HepG2 (cell line): ENCODE results near the gene RASL12. TPM values are rescaled to one million over a fixed set of nuclear protein-coding genes. Genes with fewer than 3 reads are reported as not detected.

Source experiments
- ESRRA ChIP-seq: sonication (generic); formaldehyde crosslinking; IDR thresholded peaks from 2 replicates; pipeline ENCODE4 v1.5.1; 2020; ENCODE audit warnings: mild to moderate bottlenecking, low read depth, missing genetic modification reagents
- HCFC1 ChIP-seq: fragments of 150-350 bp; IDR thresholded peaks from 2 replicates; pipeline ENCODE4 v1.6.1; 2014; ENCODE audit warnings: low read depth, low read length
- MBNL3 ChIP-seq: fragments of 250-450 bp; sonication (Bioruptor Pico); conservative IDR thresholded peaks from 2 replicates; pipeline ENCODE4 v1.8.0; 2022; ENCODE audit warnings: mild to moderate bottlenecking, inconsistent platforms
- MIER2 ChIP-seq: IDR thresholded peaks from 2 replicates; pipeline ENCODE4 v1.6.1; 2016; ENCODE audit warnings: missing biosample characterization, missing genetic modification reagents
- NCOA5 ChIP-seq: sonication (generic); formaldehyde crosslinking; IDR thresholded peaks from 2 replicates; pipeline ENCODE4 v1.4.0; 2020; ENCODE audit warnings: missing genetic modification reagents
- PPARG ChIP-seq: conservative IDR thresholded peaks from 2 replicates; pipeline ENCODE4 v1.6.1; 2016; ENCODE audit warnings: missing biosample characterization, missing genetic modification reagents
- SAFB2 ChIP-seq: sonication (generic); formaldehyde crosslinking; IDR thresholded peaks from 2 replicates; pipeline ENCODE4 v1.5.1; 2020; ENCODE audit warnings: missing genetic modification reagents, low read depth, mild to moderate bottlenecking, borderline replicate concordance
- SP5 ChIP-seq: IDR thresholded peaks from 2 replicates; pipeline ENCODE4 v1.6.1; 2016; ENCODE audit warnings: low read depth, borderline replicate concordance
- TBL1XR1 ChIP-seq: fragments of 150-350 bp; IDR thresholded peaks from 2 replicates; pipeline ENCODE4 v1.6.1; 2014; ENCODE audit warnings: borderline replicate concordance, low read length; ENCODE audit not compliant: partially characterized antibody
- ZFAT ChIP-seq: sonication (generic); formaldehyde crosslinking; conservative IDR thresholded peaks from 2 replicates; pipeline ENCODE4 v1.8.1; 2023; ENCODE audit warnings: missing genetic modification reagents, inconsistent platforms
- ZKSCAN8 ChIP-seq: IDR thresholded peaks from 2 replicates; pipeline ENCODE4 v1.6.1; 2016; ENCODE audit warnings: borderline replicate concordance, missing genetic modification reagents, missing compliant biosample characterization
- ZNF256 ChIP-seq: sonication (generic); formaldehyde crosslinking; conservative IDR thresholded peaks from 2 replicates; pipeline ENCODE4 v1.4.0; 2020; ENCODE audit warnings: missing genetic modification reagents
- ZNF614 ChIP-seq: IDR thresholded peaks from 2 replicates; pipeline ENCODE4 v1.6.1; 2018; ENCODE audit warnings: missing biosample characterization, missing genetic modification reagents, inconsistent platforms, borderline replicate concordance
- polyA plus RNA-seq, 8 experiments: library from polyadenylated mRNA; depleted of rRNA in 3 of 8; stranded (reverse) in 7 of 8; unstranded in 1 of 8; fragments of >200 nt; fragmentation: Illumina TruSeq in 4 of 8; extraction: Trizol in 4 of 8; gene quantifications; 2 replicates each; pipeline versions ENCODE4 v1.2.1 to v1.2.3, GENCODE V29; 2011 to 2016; ENCODE audit warnings: low read depth in 4 of 8, missing spikeins in 1 of 8, mixed read lengths in 1 of 8; ENCODE audit not compliant: insufficient read depth in 1 of 8
- total RNA-seq, 5 experiments: library from RNA; depleted of rRNA; stranded (reverse); fragments of >200 nt; fragmentation: Illumina TruSeq; extraction: Trizol; gene quantifications; 2 replicates each; pipeline ENCODE4 v1.2.3, GENCODE V29; 2016; ENCODE audit warnings: low read depth in 1 of 5
- TF ChIP-seq, protein P1 (sequence below): sonication (generic); formaldehyde crosslinking; conservative IDR thresholded peaks from 2 replicates; pipeline ENCODE4 v1.4.0; 2020; ENCODE audit warnings: missing genetic modification reagents
- TF ChIP-seq, protein P2 (sequence below): sonication (generic); formaldehyde crosslinking; IDR thresholded peaks from 2 replicates; pipeline ENCODE4 v1.4.0; 2020; ENCODE audit warnings: missing genetic modification reagents, borderline replicate concordance
- TF ChIP-seq, protein P3 (sequence below): IDR thresholded peaks from 2 replicates; pipeline ENCODE4 v1.6.1; 2012; ENCODE audit warnings: inconsistent platforms
- TF ChIP-seq, protein P4 (sequence below): sonication (generic); formaldehyde crosslinking; IDR thresholded peaks from 2 replicates; pipeline ENCODE4 v1.5.1; 2020; ENCODE audit warnings: mild to moderate bottlenecking, missing genetic modification reagents, borderline replicate concordance

RASL12 gene
- total and polyA plus RNA-seq, 2 of the 13 experiments (the other 11 are each of a cell fraction or from before 2014, with no cell fraction given) = 0.16 to 0.55 TPM

DNA sequence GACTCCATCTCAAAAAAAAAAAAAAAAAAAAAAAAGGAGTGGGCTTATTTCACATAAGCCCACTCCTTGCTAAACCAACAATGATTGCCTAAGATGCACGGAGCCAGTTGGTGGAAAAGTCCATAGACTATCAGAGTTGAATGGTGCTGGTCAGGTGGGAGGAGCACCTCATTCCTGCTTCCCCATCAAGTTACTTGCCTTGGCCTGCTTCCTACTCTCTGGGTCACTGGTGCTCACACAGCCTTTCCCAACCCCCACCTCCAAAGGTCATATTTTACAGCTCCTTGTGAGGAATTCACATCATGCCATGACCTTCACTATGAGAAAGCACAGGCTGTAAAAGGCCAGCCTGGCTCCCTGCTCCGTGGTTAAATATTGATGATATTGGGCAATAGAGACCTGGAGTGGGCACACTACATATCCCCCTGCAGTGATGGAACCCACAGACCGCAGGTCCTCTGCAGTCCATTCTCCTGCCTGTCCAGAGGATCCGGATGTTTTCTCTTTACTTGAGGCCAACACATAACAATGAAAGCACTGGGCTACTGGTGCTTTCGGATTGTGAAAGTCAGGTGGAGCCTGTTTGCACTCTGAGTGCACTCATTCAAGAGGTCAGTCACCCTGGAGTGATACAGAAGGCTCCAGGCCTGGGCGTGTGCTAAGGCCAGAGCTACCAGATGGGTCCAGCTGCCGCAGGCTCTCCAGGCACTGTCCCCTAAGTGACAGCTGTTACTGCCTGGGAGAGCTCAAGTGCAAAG is 22.9 kb downstream of the RASL12 start, which contains the start of gene SLC51B (continued):
- TF ChIP-seq NCOA5 (no peak), ZNF614 (peak; percentile 81), TBL1XR1 (no peak), HCFC1 (no peak), SAFB2 (CRISPR knock-in tag) (0 out of 2 replicates have a peak, but pooled peaks have one; percentile 15), ZKSCAN8 (CRISPR knock-in tag) (peak; percentile 93; the same call in 1 of the 2 replicates), ZNF256 (no peak), ESRRA (CRISPR knock-in tag) (peak; percentile 84; the same call in 1 of the 2 replicates), MBNL3 (no peak), PPARG (peak; percentile 85), SP5 (CRISPR knock-in tag) (peak; percentile 84; the same call in 1 of the 2 replicates), ZFAT (no peak), MIER2 (CRISPR knock-in tag) (peak; percentile 75)
- TF ChIP-seq, protein P1, sequence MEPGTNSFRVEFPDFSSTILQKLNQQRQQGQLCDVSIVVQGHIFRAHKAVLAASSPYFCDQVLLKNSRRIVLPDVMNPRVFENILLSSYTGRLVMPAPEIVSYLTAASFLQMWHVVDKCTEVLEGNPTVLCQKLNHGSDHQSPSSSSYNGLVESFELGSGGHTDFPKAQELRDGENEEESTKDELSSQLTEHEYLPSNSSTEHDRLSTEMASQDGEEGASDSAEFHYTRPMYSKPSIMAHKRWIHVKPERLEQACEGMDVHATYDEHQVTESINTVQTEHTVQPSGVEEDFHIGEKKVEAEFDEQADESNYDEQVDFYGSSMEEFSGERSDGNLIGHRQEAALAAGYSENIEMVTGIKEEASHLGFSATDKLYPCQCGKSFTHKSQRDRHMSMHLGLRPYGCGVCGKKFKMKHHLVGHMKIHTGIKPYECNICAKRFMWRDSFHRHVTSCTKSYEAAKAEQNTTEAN (CRISPR knock-in tag) = peak; percentile 94
- TF ChIP-seq, protein P2, sequence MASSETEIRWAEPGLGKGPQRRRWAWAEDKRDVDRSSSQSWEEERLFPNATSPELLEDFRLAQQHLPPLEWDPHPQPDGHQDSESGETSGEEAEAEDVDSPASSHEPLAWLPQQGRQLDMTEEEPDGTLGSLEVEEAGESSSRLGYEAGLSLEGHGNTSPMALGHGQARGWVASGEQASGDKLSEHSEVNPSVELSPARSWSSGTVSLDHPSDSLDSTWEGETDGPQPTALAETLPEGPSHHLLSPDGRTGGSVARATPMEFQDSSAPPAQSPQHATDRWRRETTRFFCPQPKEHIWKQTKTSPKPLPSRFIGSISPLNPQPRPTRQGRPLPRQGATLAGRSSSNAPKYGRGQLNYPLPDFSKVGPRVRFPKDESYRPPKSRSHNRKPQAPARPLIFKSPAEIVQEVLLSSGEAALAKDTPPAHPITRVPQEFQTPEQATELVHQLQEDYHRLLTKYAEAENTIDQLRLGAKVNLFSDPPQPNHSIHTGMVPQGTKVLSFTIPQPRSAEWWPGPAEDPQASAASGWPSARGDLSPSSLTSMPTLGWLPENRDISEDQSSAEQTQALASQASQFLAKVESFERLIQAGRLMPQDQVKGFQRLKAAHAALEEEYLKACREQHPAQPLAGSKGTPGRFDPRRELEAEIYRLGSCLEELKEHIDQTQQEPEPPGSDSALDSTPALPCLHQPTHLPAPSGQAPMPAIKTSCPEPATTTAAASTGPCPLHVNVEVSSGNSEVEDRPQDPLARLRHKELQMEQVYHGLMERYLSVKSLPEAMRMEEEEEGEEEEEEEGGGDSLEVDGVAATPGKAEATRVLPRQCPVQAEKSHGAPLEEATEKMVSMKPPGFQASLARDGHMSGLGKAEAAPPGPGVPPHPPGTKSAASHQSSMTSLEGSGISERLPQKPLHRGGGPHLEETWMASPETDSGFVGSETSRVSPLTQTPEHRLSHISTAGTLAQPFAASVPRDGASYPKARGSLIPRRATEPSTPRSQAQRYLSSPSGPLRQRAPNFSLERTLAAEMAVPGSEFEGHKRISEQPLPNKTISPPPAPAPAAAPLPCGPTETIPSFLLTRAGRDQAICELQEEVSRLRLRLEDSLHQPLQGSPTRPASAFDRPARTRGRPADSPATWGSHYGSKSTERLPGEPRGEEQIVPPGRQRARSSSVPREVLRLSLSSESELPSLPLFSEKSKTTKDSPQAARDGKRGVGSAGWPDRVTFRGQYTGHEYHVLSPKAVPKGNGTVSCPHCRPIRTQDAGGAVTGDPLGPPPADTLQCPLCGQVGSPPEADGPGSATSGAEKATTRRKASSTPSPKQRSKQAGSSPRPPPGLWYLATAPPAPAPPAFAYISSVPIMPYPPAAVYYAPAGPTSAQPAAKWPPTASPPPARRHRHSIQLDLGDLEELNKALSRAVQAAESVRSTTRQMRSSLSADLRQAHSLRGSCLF (CRISPR knock-in tag) = no peak
- TF ChIP-seq, protein P3, sequence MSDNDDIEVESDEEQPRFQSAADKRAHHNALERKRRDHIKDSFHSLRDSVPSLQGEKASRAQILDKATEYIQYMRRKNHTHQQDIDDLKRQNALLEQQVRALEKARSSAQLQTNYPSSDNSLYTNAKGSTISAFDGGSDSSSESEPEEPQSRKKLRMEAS = peak; percentile 64
- TF ChIP-seq, protein P4, sequence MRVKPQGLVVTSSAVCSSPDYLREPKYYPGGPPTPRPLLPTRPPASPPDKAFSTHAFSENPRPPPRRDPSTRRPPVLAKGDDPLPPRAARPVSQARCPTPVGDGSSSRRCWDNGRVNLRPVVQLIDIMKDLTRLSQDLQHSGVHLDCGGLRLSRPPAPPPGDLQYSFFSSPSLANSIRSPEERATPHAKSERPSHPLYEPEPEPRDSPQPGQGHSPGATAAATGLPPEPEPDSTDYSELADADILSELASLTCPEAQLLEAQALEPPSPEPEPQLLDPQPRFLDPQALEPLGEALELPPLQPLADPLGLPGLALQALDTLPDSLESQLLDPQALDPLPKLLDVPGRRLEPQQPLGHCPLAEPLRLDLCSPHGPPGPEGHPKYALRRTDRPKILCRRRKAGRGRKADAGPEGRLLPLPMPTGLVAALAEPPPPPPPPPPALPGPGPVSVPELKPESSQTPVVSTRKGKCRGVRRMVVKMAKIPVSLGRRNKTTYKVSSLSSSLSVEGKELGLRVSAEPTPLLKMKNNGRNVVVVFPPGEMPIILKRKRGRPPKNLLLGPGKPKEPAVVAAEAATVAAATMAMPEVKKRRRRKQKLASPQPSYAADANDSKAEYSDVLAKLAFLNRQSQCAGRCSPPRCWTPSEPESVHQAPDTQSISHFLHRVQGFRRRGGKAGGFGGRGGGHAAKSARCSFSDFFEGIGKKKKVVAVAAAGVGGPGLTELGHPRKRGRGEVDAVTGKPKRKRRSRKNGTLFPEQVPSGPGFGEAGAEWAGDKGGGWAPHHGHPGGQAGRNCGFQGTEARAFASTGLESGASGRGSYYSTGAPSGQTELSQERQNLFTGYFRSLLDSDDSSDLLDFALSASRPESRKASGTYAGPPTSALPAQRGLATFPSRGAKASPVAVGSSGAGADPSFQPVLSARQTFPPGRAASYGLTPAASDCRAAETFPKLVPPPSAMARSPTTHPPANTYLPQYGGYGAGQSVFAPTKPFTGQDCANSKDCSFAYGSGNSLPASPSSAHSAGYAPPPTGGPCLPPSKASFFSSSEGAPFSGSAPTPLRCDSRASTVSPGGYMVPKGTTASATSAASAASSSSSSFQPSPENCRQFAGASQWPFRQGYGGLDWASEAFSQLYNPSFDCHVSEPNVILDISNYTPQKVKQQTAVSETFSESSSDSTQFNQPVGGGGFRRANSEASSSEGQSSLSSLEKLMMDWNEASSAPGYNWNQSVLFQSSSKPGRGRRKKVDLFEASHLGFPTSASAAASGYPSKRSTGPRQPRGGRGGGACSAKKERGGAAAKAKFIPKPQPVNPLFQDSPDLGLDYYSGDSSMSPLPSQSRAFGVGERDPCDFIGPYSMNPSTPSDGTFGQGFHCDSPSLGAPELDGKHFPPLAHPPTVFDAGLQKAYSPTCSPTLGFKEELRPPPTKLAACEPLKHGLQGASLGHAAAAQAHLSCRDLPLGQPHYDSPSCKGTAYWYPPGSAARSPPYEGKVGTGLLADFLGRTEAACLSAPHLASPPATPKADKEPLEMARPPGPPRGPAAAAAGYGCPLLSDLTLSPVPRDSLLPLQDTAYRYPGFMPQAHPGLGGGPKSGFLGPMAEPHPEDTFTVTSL (CRISPR knock-in tag) = 0 out of 2 replicates have a peak, but pooled peaks have one; percentile 78
